IMR-90 (cell line): ENCODE measurements around the gene SLC12A4. TPM values are rescaled to one million over a fixed set of nuclear protein-coding genes. Genes with fewer than 3 reads are reported as not detected.
A peak's percentile ranks its signal among the peaks of the same experiment; 100 is the strongest.

Experiments used
- ATAC-seq: fragments of 200-7000 bp; cut with Tn5 transposase; 2 replicates; pipeline ENCODE4 v1.9.1; 2020; ENCODE audit warnings: low read depth, mild to moderate bottlenecking, moderate library complexity
- BruUV-seq: library from RNA; stranded (reverse); fragments of 400-500 nt; replicated peaks from 2 replicates; lab custom pipeline; 2021; lab: Mats Ljungman, UMichigan
- CTCF ChIA-PET: fragments of 300-600 bp; formaldehyde crosslinking; extraction: SDS; loops from one replicate; lab custom pipeline; 2021; ENCODE audit warnings: antibody characterized with exemption; lab: Yijun Ruan, JAX
- POLR2A ChIA-PET: fragments of 300-600 bp; sonication (Branson Sonifier 250); formaldehyde crosslinking; loops from one replicate; lab custom pipeline; 2022; ENCODE audit warnings: antibody characterized with exemption; ENCODE audit not compliant: unreplicated experiment; lab: Charles Lee
- DNase-seq: peaks from one replicate; pipeline ENCODE4 v3.0.0; 2013
- H2AFZ ChIP-seq: replicated peaks from 2 replicates; pipeline ENCODE3; 2013; ENCODE audit warnings: low read length, mild to moderate bottlenecking; ENCODE audit not compliant: poor library complexity
- H2AK5ac ChIP-seq: 2 replicates; pipeline ENCODE4 v1.6.1; 2013; ENCODE audit warnings: low read depth, low read length, inconsistent platforms
- H2AK9ac ChIP-seq: replicated peaks from 2 replicates; pipeline ENCODE3; 2013; ENCODE audit warnings: mild to moderate bottlenecking, low read depth, low read length, moderate library complexity; ENCODE audit not compliant: poor library complexity
- H2BK120ac ChIP-seq: 2 replicates; pipeline ENCODE4 v1.6.1; 2013; ENCODE audit warnings: low read depth, low read length, inconsistent platforms
- H2BK15ac ChIP-seq: 3 replicates; pipeline ENCODE4 v1.6.1; 2013; ENCODE audit warnings: low read depth, low read length, inconsistent platforms
- H2BK20ac ChIP-seq: 2 replicates; pipeline ENCODE4 v1.6.1; 2013; ENCODE audit warnings: low read depth, mild to moderate bottlenecking, inconsistent platforms, low read length, moderate library complexity
- H2BK5ac ChIP-seq: 2 replicates; pipeline ENCODE4 v1.6.1; 2013; ENCODE audit warnings: mild to moderate bottlenecking, low read depth, low read length, inconsistent platforms; ENCODE audit not compliant: poor library complexity, severe bottlenecking
- H3K14ac ChIP-seq: replicated peaks from 2 replicates; pipeline ENCODE4 v1.6.1; 2013; ENCODE audit warnings: low read depth, low read length, inconsistent platforms
- H3K18ac ChIP-seq: 2 replicates; pipeline ENCODE4 v1.6.1; 2013; ENCODE audit warnings: low read depth, low read length, control low read depth
- H3K23ac ChIP-seq: 2 replicates; pipeline ENCODE4 v1.6.1; 2013; ENCODE audit warnings: low read depth, low read length, inconsistent platforms
- H3K27ac ChIP-seq: 2 replicates; pipeline ENCODE4 v1.5.1; 2013; ENCODE audit warnings: mild to moderate bottlenecking, control low read depth, low read length; ENCODE audit not compliant: insufficient read depth
- H3K27me3 ChIP-seq: 2 replicates; pipeline ENCODE4 v1.6.1; 2013; ENCODE audit warnings: low read length; ENCODE audit not compliant: control insufficient read depth, insufficient read depth
- H3K36me3 ChIP-seq: 2 replicates; pipeline ENCODE4 v1.6.1; 2013; ENCODE audit warnings: low read length, mixed read lengths; ENCODE audit not compliant: control insufficient read depth, insufficient read depth
- H3K4ac ChIP-seq: 2 replicates; pipeline ENCODE4 v1.6.1; 2013; ENCODE audit warnings: low read depth, low read length, inconsistent platforms
- H3K4me1 ChIP-seq: 2 replicates; pipeline ENCODE4 v1.6.1; 2013; ENCODE audit warnings: low read length, mixed read lengths; ENCODE audit not compliant: control insufficient read depth, insufficient read depth
- H3K4me2 ChIP-seq: 2 replicates; pipeline ENCODE4 v1.6.1; 2013; ENCODE audit warnings: low read depth, mild to moderate bottlenecking, control low read depth, low read length, moderate library complexity
- H3K4me3 ChIP-seq: 2 replicates; pipeline ENCODE4 v1.5.1; 2013; ENCODE audit warnings: low read depth, mild to moderate bottlenecking, control low read depth, low read length, moderate library complexity; ENCODE audit not compliant: insufficient read depth
- H3K56ac ChIP-seq: 2 replicates; pipeline ENCODE4 v1.6.1; 2013; ENCODE audit warnings: low read length, inconsistent platforms; ENCODE audit not compliant: insufficient read depth; ENCODE audit errors: extremely low read depth
- H3K79me1 ChIP-seq, 2 experiments: 2 replicates each; pipeline ENCODE4 v1.6.1; 2013; ENCODE audit warnings: low read length in 2 of 2, inconsistent platforms in 1 of 2, low read depth in 1 of 2
- H3K9ac ChIP-seq: 2 replicates; pipeline ENCODE4 v1.6.1; 2013; ENCODE audit warnings: low read depth, low read length, control low read depth
- H3K9me1 ChIP-seq: 2 replicates; pipeline ENCODE4 v1.6.1; 2013; ENCODE audit warnings: low read length, inconsistent platforms; ENCODE audit not compliant: insufficient read depth
- H3K9me3 ChIP-seq: 2 replicates; pipeline ENCODE4 v1.6.1; 2013; ENCODE audit warnings: low read length; ENCODE audit not compliant: control insufficient read depth, insufficient read depth
- H4K20me1 ChIP-seq: 2 replicates; pipeline ENCODE4 v1.6.1; 2013; ENCODE audit warnings: low read length, inconsistent platforms; ENCODE audit not compliant: insufficient read depth
- H4K5ac ChIP-seq: 2 replicates; pipeline ENCODE4 v1.6.1; 2013; ENCODE audit warnings: mild to moderate bottlenecking, low read depth, low read length, control low read depth
- H4K8ac ChIP-seq, 2 experiments: 2 replicates each; pipeline ENCODE4 v1.6.1; 2013; ENCODE audit warnings: low read depth in 2 of 2, low read length in 2 of 2, control low read depth in 1 of 2, inconsistent platforms in 1 of 2
- H4K91ac ChIP-seq: 2 replicates; pipeline ENCODE4 v1.6.1; 2013; ENCODE audit warnings: low read depth, low read length, inconsistent platforms; ENCODE audit not compliant: insufficient read depth
- BHLHE40 ChIP-seq: fragments of 150-350 bp; IDR thresholded peaks from 2 replicates; pipeline ENCODE4 v1.6.1; 2016; ENCODE audit warnings: mild to moderate bottlenecking, low read depth, low read length
- CEBPB ChIP-seq: IDR thresholded peaks from 2 replicates; pipeline ENCODE4 v1.6.1; 2012; ENCODE audit warnings: low read depth, low read length, improper control_type of control experiment
- CHD1 ChIP-seq: IDR thresholded peaks from 2 replicates; pipeline ENCODE4 v1.6.1; 2012; ENCODE audit warnings: low read depth, low read length, improper control_type of control experiment
- CTCF ChIP-seq: conservative IDR thresholded peaks from 2 replicates; pipeline ENCODE4 v1.5.1; 2012; ENCODE audit warnings: mild to moderate bottlenecking, low read depth, low read length, improper control_type of control experiment
- ELK1 ChIP-seq: fragments of 150-350 bp; IDR thresholded peaks from 2 replicates; pipeline ENCODE4 v1.6.1; 2016; ENCODE audit warnings: low read depth, mild to moderate bottlenecking, low read length, moderate library complexity, borderline replicate concordance
- FOS ChIP-seq: fragments of 150-350 bp; IDR thresholded peaks from 2 replicates; pipeline ENCODE4 v1.6.1; 2016; ENCODE audit warnings: low read depth, low read length
- MAFK ChIP-seq: IDR thresholded peaks from 2 replicates; pipeline ENCODE4 v1.6.1; 2012; ENCODE audit warnings: low read depth, low read length, improper control_type of control experiment
- MAZ ChIP-seq: IDR thresholded peaks from 2 replicates; pipeline ENCODE4 v1.6.1; 2012; ENCODE audit warnings: low read depth, mild to moderate bottlenecking, low read length, improper control_type of control experiment, moderate library complexity, borderline replicate concordance
- MXI1 ChIP-seq: IDR thresholded peaks from 2 replicates; pipeline ENCODE4 v1.6.1; 2012; ENCODE audit warnings: low read depth, mild to moderate bottlenecking, low read length, moderate library complexity, borderline replicate concordance
- NFE2L2 ChIP-seq: fragments of 150-350 bp; IDR thresholded peaks from 2 replicates; pipeline ENCODE4 v1.6.1; 2016; ENCODE audit warnings: low read depth, mild to moderate bottlenecking, low read length
- RAD21 ChIP-seq: IDR thresholded peaks from 2 replicates; pipeline ENCODE4 v1.6.1; 2012; ENCODE audit warnings: low read length, improper control_type of control experiment
- RCOR1 ChIP-seq: IDR thresholded peaks from 2 replicates; pipeline ENCODE4 v1.6.1; 2012; ENCODE audit warnings: mild to moderate bottlenecking, low read length, improper control_type of control experiment; ENCODE audit not compliant: insufficient replicate concordance
- RFX5 ChIP-seq: IDR thresholded peaks from 2 replicates; pipeline ENCODE4 v1.8.0; 2012; ENCODE audit warnings: low read depth, mild to moderate bottlenecking, low read length, moderate library complexity
- SMC3 ChIP-seq: fragments of 150-350 bp; IDR thresholded peaks from 2 replicates; pipeline ENCODE4 v1.6.1; 2016; ENCODE audit warnings: low read depth, mild to moderate bottlenecking, antibody characterized with exemption, low read length, moderate library complexity
- USF2 ChIP-seq: fragments of 150-350 bp; IDR thresholded peaks from 2 replicates; pipeline ENCODE4 v1.6.1; 2017; ENCODE audit warnings: mild to moderate bottlenecking, antibody characterized with exemption, low read length, low read depth
- WGBS, 2 experiments: methylation state at CpG; one replicate each; pipeline versions ENCODE4 v1.1.5 to v1.1.7; 2013; ENCODE audit warnings: missing lambda C conversion rate in 2 of 2; ENCODE audit not compliant: insufficient read length in 1 of 2; ENCODE audit errors: extremely low coverage in 2 of 2; 5-methylcytosine and 5-hydroxymethylcytosine counted together
- dilution Hi-C: fragments of 300-500 bp; cut with HindIII; formaldehyde crosslinking; loops from one replicate; pipeline ENCODE4 v1.14.3; 2018; ENCODE audit warnings: low sequenced_read_pairs; ENCODE audit not compliant: unreplicated experiment
- in situ Hi-C: fragments of 300-500 bp; cut with MboI; formaldehyde crosslinking; loops from 3 replicates; pipeline ENCODE4 v1.14.3; 2019; ENCODE audit warnings: low sequenced_read_pairs, inconsistent platforms, mixed read lengths
- intact Hi-C: fragments of 100-400 bp; cut with micrococcal nuclease; formaldehyde crosslinking; loops from 2 replicates; pipeline ENCODE4 v1.10.0; 2022
- polyA plus RNA-seq, 3 experiments: library from polyadenylated mRNA; depleted of rRNA; stranded (reverse); fragments of >200 nt; gene quantifications; 2 replicates each; pipeline ENCODE4 v1.2.3, GENCODE V29; 2012; ENCODE audit warnings: low replicate concordance in 1 of 3
- total RNA-seq: library from RNA; depleted of rRNA; stranded (reverse); fragments of >200 nt; gene quantifications from 2 replicates; pipeline ENCODE4 v1.2.3, GENCODE V29; 2012

The SLC12A4 gene
- total and polyA plus RNA-seq, 2 of the 4 experiments (the other 2 are of a cell fraction), result 36.6 to 132 TPM

GRCh38 chr16:67897231-67897630, 71.2 kb downstream of the SLC12A4 start:
- BruUV-seq, result no TSS peak

More at GRCh38 chr16:67897231-67897630, 71.2 kb downstream of the SLC12A4 start:
- Histone ChIP-seq H3K4me3 (no peak overlapping the region), H3K4me1 (peaks cover 9% of the 10 kb centered on the region), H3K56ac (no peak overlapping the region), H3K27ac (no peak overlapping the region), H2BK5ac (no peak overlapping the region), H4K20me1 (peaks cover 43% of the 10 kb centered on the region), H3K9me1 (peaks cover 25% of the 10 kb centered on the region), H3K27me3 (no peaks in the 10 kb centered on the region), H3K18ac (no peak overlapping the region), H2BK120ac (no peak overlapping the region), H4K91ac (no peak overlapping the region), H2AK9ac (no peak overlapping the region), H4K8ac (no peak overlapping the region), H3K23ac (no peak overlapping the region), H3K4me2 (no peak overlapping the region), H2AFZ (no peak overlapping the region), H3K9me3 (no peaks in the 10 kb centered on the region), H2BK15ac (no peak overlapping the region), H2AK5ac (no peak overlapping the region), H3K36me3 (peaks cover 4% of the 10 kb centered on the region), H4K5ac (no peak overlapping the region), H3K79me1 (peaks cover 30 to 77% of the 10 kb centered on the region in 2 experiments), H3K4ac (no peak overlapping the region), H3K14ac (no peak overlapping the region), H2BK20ac (no peak overlapping the region), H3K9ac (no peak overlapping the region)
- ChIA-PET POLR2A (no interaction called here), CTCF (interaction anchor here (0.8 to 1.0 kb wide), 2 partner anchors 14 to 80 kb away, joined by 3 read pairs; no protein-coding TSS in a partner anchor)
- 100% methylated on average over 2 of the region's 3 CpGs; no CpG with 5 or more reads in 1 of the 2 experiments for WGBS, 2 experiments
- DNase-seq (peak; percentile 47), ATAC-seq (no peak)
- in situ Hi-C loops, result no loop called here
- dilution Hi-C loops, result no loop called here
- no peak for TF ChIP-seq SMC3
- TF ChIP-seq MAFK, result no peak
- no peak for TF ChIP-seq MAZ
- TF ChIP-seq RCOR1, result no peak
- no peak for TF ChIP-seq CHD1
- TF ChIP-seq CTCF, result no peak
- TF ChIP-seq RFX5, result no peak
- no peak for TF ChIP-seq RAD21
- no peak for TF ChIP-seq NFE2L2
- no peak for TF ChIP-seq ELK1
- TF ChIP-seq CEBPB, result no peak
- no peak for TF ChIP-seq BHLHE40
- no peak for TF ChIP-seq MXI1
- TF ChIP-seq USF2, result no peak
- no peak for TF ChIP-seq FOS
- intact Hi-C loops, result no loop called here
